ENCODE data around the gene POU1F1. TPM values are rescaled to one million over a fixed set of nuclear protein-coding genes. Genes with fewer than 3 reads are reported as not detected.

POU1F1 gene
- total RNA-seq, 1 donor from 2014 or later: not detected

Small RNA genes lying within 50 kb of the gene (microRNA-seq; reads per million reads assigned to microRNA genes)
- gene MIR4795 (ENCODE audit: borderline number of aligned reads): not detected

Other genes starting within 250 kb of the POU1F1 start
- 33.1 TPM for gene CHMP2B, start 49.3 kb downstream of the POU1F1 start, total RNA-seq